ENCODE results near the gene BCHE.

GRCh38 chr3:165770781-165771180 is 66.4 kb downstream of the BCHE start:
- no peak for TF ChIP-seq CTCF (conservative IDR thresholded peaks at IDR 0.05; ENCODE audit: low read depth, low read length)
- TF ChIP-seq EZH2 (IDR thresholded peaks at IDR 0.05; ENCODE audit: borderline replicate concordance, low read depth, low read length, poor library complexity, severe bottlenecking) = no peak
